ENCODE results near the gene HEYL.

Gene HEYL

DNA sequence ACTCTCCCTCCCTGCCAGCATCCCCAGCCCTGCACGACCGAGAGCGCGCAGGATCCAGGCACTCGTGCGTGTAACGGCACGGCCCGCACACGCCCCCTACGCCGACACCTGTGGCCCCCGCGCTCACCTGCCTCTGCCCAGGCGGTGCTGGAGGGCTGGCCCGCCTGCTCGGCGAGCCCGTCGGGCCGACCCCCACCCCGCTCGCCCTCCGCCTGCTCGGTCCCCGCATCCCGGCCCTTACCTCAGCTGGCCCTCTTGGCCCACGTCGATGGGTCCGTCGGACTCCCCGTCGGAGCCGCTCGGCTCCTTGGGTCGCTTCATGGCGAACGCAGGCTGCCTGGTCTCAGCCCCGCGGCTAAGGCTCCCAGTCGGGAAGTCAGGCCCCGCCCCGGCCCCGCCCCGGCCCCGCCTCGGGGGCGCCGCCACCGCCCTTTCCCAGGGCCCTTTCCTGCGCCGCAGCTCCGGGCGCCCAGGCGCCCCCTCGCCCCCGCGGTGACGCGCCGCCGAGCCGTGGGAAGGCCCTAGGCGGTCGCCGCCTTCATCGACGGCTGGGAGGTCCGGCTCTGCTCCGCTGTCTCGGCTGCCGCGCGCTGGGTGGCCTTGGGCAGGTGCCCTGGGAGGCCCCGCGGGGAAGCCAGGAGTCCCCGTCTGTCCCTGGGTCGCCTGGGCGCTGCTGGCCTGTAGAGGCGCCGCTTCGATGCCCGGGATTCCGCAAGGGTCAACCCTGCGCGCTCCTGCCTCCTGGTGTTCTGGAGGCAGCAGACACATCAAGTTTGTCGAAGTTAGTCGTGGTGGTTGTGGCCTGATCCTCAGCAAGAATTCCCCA, at the start of gene HEYL:
Gene HEYL (minus strand): TSS at position 339 of the 826 bp plus-strand sequence. CDS start 18 bp downstream, at position 321.
- H2AFZ ChIP-seq, result no peak within 1 kb of the TSS
- H3K79me2 ChIP-seq, result no peaks in the 10 kb centered on the region
- no peaks in the 10 kb centered on the region for H3K9me3 ChIP-seq (ENCODE audit: control insufficient read depth, low read length)
- no peaks in the 10 kb centered on the region for H3K36me3 ChIP-seq (ENCODE audit: control insufficient read depth, insufficient read depth, low read length)
- no peak within 1 kb of the TSS for H3K4me3 ChIP-seq (ENCODE audit: low read depth, low read length)
- no peak within 1 kb of the TSS for H3K27ac ChIP-seq
- no peak within 1 kb of the TSS for H3K4me2 ChIP-seq (ENCODE audit: low read length)
- H3K9ac ChIP-seq, result no peak within 1 kb of the TSS
- H3K27me3 ChIP-seq (ENCODE audit: control insufficient read depth, insufficient read depth, low read length), result no peaks in the 10 kb centered on the region
- no peaks in the 10 kb centered on the region for H3K4me1 ChIP-seq
- TF ChIP-seq, protein P1, sequence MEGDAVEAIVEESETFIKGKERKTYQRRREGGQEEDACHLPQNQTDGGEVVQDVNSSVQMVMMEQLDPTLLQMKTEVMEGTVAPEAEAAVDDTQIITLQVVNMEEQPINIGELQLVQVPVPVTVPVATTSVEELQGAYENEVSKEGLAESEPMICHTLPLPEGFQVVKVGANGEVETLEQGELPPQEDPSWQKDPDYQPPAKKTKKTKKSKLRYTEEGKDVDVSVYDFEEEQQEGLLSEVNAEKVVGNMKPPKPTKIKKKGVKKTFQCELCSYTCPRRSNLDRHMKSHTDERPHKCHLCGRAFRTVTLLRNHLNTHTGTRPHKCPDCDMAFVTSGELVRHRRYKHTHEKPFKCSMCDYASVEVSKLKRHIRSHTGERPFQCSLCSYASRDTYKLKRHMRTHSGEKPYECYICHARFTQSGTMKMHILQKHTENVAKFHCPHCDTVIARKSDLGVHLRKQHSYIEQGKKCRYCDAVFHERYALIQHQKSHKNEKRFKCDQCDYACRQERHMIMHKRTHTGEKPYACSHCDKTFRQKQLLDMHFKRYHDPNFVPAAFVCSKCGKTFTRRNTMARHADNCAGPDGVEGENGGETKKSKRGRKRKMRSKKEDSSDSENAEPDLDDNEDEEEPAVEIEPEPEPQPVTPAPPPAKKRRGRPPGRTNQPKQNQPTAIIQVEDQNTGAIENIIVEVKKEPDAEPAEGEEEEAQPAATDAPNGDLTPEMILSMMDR (IDR thresholded peaks at IDR 0.05), result no peak

DNA sequence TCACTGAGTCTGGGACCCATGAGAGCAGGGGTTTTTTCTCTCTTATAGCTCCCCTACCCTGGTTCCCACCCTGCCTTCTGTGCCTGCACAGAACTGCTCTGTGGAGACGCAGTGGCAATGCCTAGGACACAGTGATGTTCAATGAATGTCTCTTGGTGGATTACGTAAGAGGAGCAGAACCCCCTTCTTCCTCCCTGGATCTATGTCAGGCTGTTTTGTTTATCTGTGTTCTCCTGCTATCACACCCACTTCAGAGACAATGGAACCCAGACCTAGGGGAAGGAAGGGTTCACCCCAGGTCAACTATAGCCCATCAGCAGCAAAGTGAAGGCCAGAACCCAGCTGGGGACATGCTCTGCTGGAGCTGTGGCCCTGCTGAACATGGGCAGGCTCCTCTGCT, 49.8 kb upstream of the HEYL start:
- no peak overlapping the region for H2AFZ ChIP-seq
- H3K4me3 ChIP-seq (ENCODE audit: low read depth, low read length), result no peak overlapping the region
- H3K27ac ChIP-seq, result no peak overlapping the region
- no peak overlapping the region for H3K4me2 ChIP-seq (ENCODE audit: low read length)
- no peak overlapping the region for H3K9ac ChIP-seq
- H3K79me2 ChIP-seq, result no peaks in the 10 kb centered on the region
- H3K4me1 ChIP-seq, result no peaks in the 10 kb centered on the region
- no peaks in the 10 kb centered on the region for H3K9me3 ChIP-seq (ENCODE audit: control insufficient read depth, low read length)
- TF ChIP-seq, protein P1 (IDR thresholded peaks at IDR 0.05), result no peak
- H3K27me3 ChIP-seq (ENCODE audit: control insufficient read depth, insufficient read depth, low read length), result no peaks in the 10 kb centered on the region
- H3K36me3 ChIP-seq (ENCODE audit: control insufficient read depth, insufficient read depth, low read length), result no peaks in the 10 kb centered on the region

DNA sequence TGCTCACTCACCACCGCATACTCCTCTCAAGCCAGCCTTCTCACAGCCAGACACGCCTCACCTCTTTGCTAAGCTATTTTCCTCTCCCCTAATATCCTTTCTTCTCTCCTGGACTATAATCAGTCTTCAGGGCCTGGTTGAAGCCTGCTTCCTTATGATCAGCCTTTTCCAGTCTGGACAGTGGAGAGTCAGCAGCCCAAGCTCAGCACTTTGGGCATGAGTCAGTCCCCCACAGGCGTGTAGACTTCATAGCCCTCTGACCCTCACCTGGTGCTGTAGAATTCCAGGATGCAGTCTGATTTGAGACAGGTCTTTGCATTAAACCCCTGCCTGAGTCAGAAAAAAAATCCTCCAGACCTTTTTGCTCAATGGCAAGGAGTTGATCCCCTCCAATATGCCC, 49.3 kb upstream of the HEYL start:
- H3K27ac ChIP-seq, result no peak overlapping the region
- no peaks in the 10 kb centered on the region for H3K27me3 ChIP-seq (ENCODE audit: control insufficient read depth, insufficient read depth, low read length)
- TF ChIP-seq, protein P1 (IDR thresholded peaks at IDR 0.05), result no peak
- no peaks in the 10 kb centered on the region for H3K9me3 ChIP-seq (ENCODE audit: control insufficient read depth, low read length)
- no peak overlapping the region for H3K4me2 ChIP-seq (ENCODE audit: low read length)
- H3K9ac ChIP-seq, result no peak overlapping the region
- H3K79me2 ChIP-seq, result no peaks in the 10 kb centered on the region
- no peak overlapping the region for H3K4me3 ChIP-seq (ENCODE audit: low read depth, low read length)
- H3K4me1 ChIP-seq, result no peaks in the 10 kb centered on the region
- no peaks in the 10 kb centered on the region for H3K36me3 ChIP-seq (ENCODE audit: control insufficient read depth, insufficient read depth, low read length)
- H2AFZ ChIP-seq, result no peak overlapping the region

DNA sequence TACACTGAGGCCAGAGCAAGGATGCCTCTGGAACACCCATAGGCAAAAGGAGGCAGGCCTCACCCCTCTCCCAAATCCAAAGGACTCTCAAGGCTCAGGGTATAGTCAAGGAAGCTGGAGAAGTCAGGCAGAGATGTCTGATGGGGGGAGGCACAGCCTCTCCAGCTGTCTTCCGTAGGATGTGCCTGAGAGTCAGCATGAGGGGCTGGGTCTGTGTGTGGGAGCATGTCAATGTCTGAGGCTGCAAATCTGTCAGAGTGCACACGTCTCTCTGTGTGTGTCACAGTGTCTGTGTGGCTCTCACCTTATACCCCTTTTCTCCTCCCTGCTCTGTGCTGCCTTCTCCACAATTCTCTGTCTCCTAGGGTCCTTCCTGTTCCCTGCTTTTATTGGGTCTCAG, 47.8 kb upstream of the HEYL start:
- Histone ChIP-seq H2AFZ (no peak overlapping the region), H3K36me3 (ENCODE audit: control insufficient read depth, insufficient read depth, low read length) (no peaks in the 10 kb centered on the region), H3K4me1 (no peaks in the 10 kb centered on the region), H3K79me2 (no peaks in the 10 kb centered on the region), H3K27me3 (ENCODE audit: control insufficient read depth, insufficient read depth, low read length) (no peaks in the 10 kb centered on the region), H3K27ac (no peak overlapping the region), H3K9me3 (ENCODE audit: control insufficient read depth, low read length) (no peaks in the 10 kb centered on the region), H3K4me2 (ENCODE audit: low read length) (no peak overlapping the region), H3K9ac (no peak overlapping the region), H3K4me3 (ENCODE audit: low read depth, low read length) (no peak overlapping the region)
- TF ChIP-seq, protein P1 (IDR thresholded peaks at IDR 0.05), result no peak

DNA sequence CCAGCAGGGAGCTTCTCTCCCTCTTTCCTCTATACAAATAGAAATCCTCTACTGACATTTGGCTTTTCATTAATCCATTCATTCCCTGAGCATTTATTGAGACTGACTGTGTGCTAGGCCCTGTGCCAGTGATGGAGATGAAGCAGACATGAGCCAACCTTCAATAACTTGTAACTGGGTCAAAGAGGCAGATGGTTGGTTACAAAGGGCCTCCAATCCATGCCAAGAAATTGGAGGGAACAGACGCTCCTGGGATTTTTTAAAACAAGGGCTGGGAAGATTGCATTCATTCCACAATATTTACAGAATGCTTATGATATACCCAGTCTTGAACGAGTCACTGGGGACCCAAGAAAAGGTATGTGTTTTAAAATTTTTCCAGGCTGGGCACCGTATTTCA, 45.6 kb upstream of the HEYL start:
- Histone ChIP-seq H3K9ac (no peak overlapping the region), H3K79me2 (no peaks in the 10 kb centered on the region), H3K36me3 (ENCODE audit: control insufficient read depth, insufficient read depth, low read length) (no peaks in the 10 kb centered on the region), H3K4me3 (ENCODE audit: low read depth, low read length) (no peak overlapping the region), H3K4me2 (ENCODE audit: low read length) (no peak overlapping the region), H2AFZ (no peak overlapping the region), H3K27ac (no peak overlapping the region), H3K27me3 (ENCODE audit: control insufficient read depth, insufficient read depth, low read length) (no peaks in the 10 kb centered on the region), H3K9me3 (ENCODE audit: control insufficient read depth, low read length) (no peaks in the 10 kb centered on the region), H3K4me1 (no peaks in the 10 kb centered on the region)
- TF ChIP-seq, protein P1 (IDR thresholded peaks at IDR 0.05), result no peak
